Duodenal mucosa (tissue), 2 donors: ENCODE measurements around the gene PFKFB2.

Experiments used
- H3K27ac ChIP-seq: one replicate; pipeline ENCODE4 v1.7.0; 2013; ENCODE audit warnings: low read depth, low read length
- H3K27me3 ChIP-seq, 2 donors: one replicate each; pipeline ENCODE4 v1.7.0; 2013; ENCODE audit warnings: low read length in 2 of 2, control low read depth in 1 of 2; ENCODE audit not compliant: insufficient read depth in 2 of 2, control insufficient read depth in 1 of 2
- H3K36me3 ChIP-seq, 2 donors: one replicate each; pipeline ENCODE4 v1.7.0; 2013; ENCODE audit warnings: low read length in 2 of 2, control low read depth in 1 of 2; ENCODE audit not compliant: insufficient read depth in 2 of 2, control insufficient read depth in 1 of 2
- H3K4me1 ChIP-seq, 2 donors: one replicate each; pipeline ENCODE4 v1.7.0; 2013; ENCODE audit warnings: low read length in 2 of 2, control low read depth in 1 of 2; ENCODE audit not compliant: insufficient read depth in 2 of 2, control insufficient read depth in 1 of 2
- H3K4me3 ChIP-seq, 2 donors: one replicate each; pipeline ENCODE4 v1.7.0; 2013; ENCODE audit warnings: low read length in 2 of 2, low read depth in 1 of 2
- H3K9ac ChIP-seq, 2 donors: one replicate each; pipeline ENCODE4 v1.7.0; 2013; ENCODE audit warnings: low read length in 2 of 2, low read depth in 1 of 2
- H3K9me3 ChIP-seq, 2 donors: one replicate each; pipeline ENCODE4 v1.7.0; 2013; ENCODE audit warnings: low read length in 2 of 2, control low read depth in 1 of 2; ENCODE audit not compliant: control insufficient read depth in 1 of 2

Gene PFKFB2

GRCh38 chr1:207102146-207102545 is 49.1 kb downstream of the PFKFB2 start:
- no peaks in the 10 kb centered on the region for H3K27me3 ChIP-seq
- no peaks in the 10 kb centered on the region for H3K36me3 ChIP-seq
- no peak overlapping the region for H3K9ac ChIP-seq
- H3K9me3 ChIP-seq, result no peaks in the 10 kb centered on the region
- no peak overlapping the region for H3K4me3 ChIP-seq
- no peak overlapping the region for H3K27ac ChIP-seq
- no peaks in the 10 kb centered on the region for H3K4me1 ChIP-seq

GRCh38 chr1:207102659-207103058 is 49.6 kb downstream of the PFKFB2 start:
- H3K9me3 ChIP-seq, result no peaks in the 10 kb centered on the region
- no peak overlapping the region for H3K27ac ChIP-seq
- no peaks in the 10 kb centered on the region for H3K27me3 ChIP-seq
- H3K4me1 ChIP-seq, result no peaks in the 10 kb centered on the region
- H3K36me3 ChIP-seq, result no peaks in the 10 kb centered on the region
- H3K4me3 ChIP-seq, result no peak overlapping the region
- no peak overlapping the region for H3K9ac ChIP-seq

- Histone ChIP-seq H3K27ac (no peak within 1 kb of the TSS), H3K27me3 (no peaks in the 10 kb centered on the region), H3K4me1 (no peaks in the 10 kb centered on the region), H3K36me3 (no peaks in the 10 kb centered on the region), H3K4me3 (no peak within 1 kb of the TSS), H3K9ac (no peak within 1 kb of the TSS), H3K9me3 (no peaks in the 10 kb centered on the region)
These were observed 50.9 kb downstream of the PFKFB2 start, which contains the start of gene C4BPA for GRCh38 chr1:207103892-207104373. Gene C4BPA, plus strand, starts transcription at chr1:207104233. Its CDS starts 8,793 bp downstream, at chr1:207113026.

DNA sequence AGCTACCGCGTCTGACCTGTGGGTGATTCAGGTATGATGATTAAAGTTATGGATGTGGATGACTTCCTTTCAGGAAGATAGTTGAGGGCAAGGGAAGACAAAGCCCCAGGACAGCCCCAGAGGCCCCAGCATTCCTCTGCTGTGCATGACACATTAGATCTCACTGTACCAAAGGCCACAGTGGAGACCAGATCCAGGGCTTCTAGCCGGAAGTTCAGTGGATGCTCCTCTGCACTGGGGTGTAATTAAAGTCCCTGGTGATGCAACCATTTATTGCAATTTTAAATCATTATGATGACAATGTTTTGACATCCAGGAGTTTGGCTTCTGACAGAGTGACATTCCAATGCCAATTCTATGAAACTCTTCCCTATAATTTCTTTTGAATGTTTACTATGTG is 55.9 kb downstream of the PFKFB2 start:
- Histone ChIP-seq H3K9me3 (no peaks in the 10 kb centered on the region), H3K9ac (no peak overlapping the region), H3K4me1 (no peaks in the 10 kb centered on the region), H3K4me3 (no peak overlapping the region), H3K27ac (no peak overlapping the region), H3K27me3 (no peaks in the 10 kb centered on the region), H3K36me3 (no peaks in the 10 kb centered on the region)

DNA sequence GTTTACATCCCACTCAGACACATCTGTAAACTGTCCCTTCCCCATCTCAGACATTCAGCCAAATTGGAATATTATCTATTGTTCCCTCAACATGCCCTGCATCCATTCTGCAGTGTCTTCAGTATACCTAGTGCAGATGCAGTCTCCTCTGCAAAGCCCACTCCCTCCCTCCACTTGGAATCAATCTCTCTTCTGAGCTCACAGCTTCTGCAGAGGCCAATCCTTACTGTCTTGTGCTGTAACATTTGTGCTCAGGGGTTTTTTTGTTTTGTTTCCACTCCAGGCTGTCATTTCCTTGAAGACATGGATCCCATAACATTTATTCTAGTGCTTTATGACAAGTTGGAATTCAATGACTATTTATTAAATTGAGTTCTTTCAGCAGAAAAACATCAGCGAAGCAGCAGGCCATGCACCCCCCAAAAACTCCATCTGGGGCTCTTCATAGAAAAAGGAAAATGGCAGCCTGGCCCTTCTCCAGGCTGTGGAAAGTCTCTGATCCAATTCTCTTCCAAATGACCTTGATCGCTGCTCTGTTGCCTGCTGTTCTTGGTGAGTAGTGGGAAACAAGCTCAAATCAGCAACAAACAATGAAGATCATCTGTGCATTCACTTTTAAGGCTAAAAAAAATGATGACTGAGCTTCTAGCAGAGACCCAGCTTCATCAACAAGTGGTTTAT is 59.7 kb downstream of the PFKFB2 start:
- no peaks in the 10 kb centered on the region for H3K36me3 ChIP-seq
- no peak overlapping the region for H3K9ac ChIP-seq
- no peak overlapping the region for H3K4me3 ChIP-seq
- H3K4me1 ChIP-seq, result no peaks in the 10 kb centered on the region
- no peaks in the 10 kb centered on the region for H3K27me3 ChIP-seq
- no peak overlapping the region for H3K27ac ChIP-seq
- no peaks in the 10 kb centered on the region for H3K9me3 ChIP-seq

- H3K4me1 ChIP-seq, result no peaks in the 10 kb centered on the region
- H3K27ac ChIP-seq, result no peak overlapping the region
- H3K36me3 ChIP-seq, result no peaks in the 10 kb centered on the region
- H3K4me3 ChIP-seq, result no peak overlapping the region
- H3K9me3 ChIP-seq, result no peaks in the 10 kb centered on the region
- no peak overlapping the region for H3K9ac ChIP-seq
- H3K27me3 ChIP-seq, result no peaks in the 10 kb centered on the region
These were observed 62.2 kb downstream of the PFKFB2 start for GRCh38 chr1:207115269-207115668.

DNA sequence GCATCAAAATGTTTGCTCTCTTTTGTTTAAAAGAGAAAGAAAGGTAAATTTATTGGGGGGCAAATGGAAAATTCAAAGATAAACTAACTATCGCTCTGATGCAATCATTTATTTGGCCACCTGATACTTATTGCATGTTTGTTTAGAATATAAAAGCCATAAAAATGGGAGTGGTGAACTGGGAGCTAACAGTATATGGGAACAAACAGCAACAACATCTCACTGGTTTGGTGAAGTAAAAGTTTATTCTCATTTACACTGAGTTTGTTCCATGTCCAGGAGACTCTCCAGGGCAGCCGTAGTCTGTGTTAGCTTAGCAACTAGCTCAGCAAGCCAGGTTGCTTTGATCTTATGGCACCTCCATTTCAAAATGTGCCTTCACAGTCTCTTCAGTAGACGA is 71.3 kb downstream of the PFKFB2 start:
- no peak overlapping the region for H3K27ac ChIP-seq
- H3K9me3 ChIP-seq, result peaks cover 9 to 14% of the 10 kb centered on the region in 2 donors
- H3K9ac ChIP-seq, result no peak overlapping the region
- no peaks in the 10 kb centered on the region for H3K36me3 ChIP-seq
- no peaks in the 10 kb centered on the region for H3K27me3 ChIP-seq
- no peaks in the 10 kb centered on the region for H3K4me1 ChIP-seq
- no peak overlapping the region for H3K4me3 ChIP-seq

DNA sequence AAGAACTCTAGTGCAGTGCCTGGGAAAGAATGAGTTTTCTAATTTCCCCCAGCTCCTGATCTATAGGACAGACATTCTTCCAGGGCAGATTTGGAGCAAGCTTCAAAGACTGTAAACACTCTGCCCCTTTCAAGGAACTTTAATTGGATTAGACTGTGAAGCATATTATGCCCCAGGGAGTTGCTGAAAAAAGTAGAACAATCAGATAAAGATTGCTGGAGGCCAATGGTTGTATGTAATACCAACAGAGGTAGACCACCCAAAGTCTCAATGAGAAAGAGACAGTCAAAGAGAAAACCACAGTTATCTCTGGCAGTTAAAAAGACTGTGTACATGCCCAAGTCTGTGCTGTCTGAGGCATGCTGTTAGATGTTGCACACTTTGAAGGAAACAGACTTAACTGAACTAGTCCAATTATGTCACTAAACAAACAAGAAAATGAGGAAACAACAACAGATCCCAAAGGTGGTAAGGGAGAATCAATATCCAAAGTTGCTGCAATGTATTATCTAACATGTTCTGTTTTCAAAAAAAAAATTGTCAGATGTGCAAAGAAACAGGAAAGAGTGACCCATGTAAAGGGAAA is 75.4 kb downstream of the PFKFB2 start:
- no peak overlapping the region for H3K9ac ChIP-seq
- no peaks in the 10 kb centered on the region for H3K36me3 ChIP-seq
- H3K4me1 ChIP-seq, result no peaks in the 10 kb centered on the region
- H3K4me3 ChIP-seq, result no peak overlapping the region
- H3K9me3 ChIP-seq, result peaks cover 16 to 21% of the 10 kb centered on the region in 2 donors
- H3K27ac ChIP-seq, result no peak overlapping the region
- no peaks in the 10 kb centered on the region for H3K27me3 ChIP-seq

DNA sequence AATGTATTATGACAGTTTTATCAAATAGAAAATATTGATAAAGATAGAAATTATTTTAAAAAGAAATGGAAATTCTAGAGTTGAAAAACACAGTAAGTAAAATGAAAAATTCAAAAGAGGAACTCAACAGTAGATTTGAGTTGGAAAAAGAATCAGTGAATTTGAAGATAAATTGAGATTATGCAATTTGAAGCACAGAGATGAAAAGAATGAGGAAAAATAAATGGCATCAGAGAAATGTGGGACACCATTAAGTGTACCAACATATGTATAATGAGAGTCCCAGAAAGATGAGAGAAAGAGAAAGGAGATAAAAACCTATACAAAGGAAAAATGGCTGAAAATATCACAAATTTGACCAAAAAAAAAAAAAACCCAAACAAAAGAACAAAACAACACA is 76.0 kb downstream of the PFKFB2 start:
- Histone ChIP-seq H3K27ac (no peak overlapping the region), H3K9me3 (peaks cover 16 to 21% of the 10 kb centered on the region in 2 donors), H3K27me3 (no peaks in the 10 kb centered on the region), H3K4me1 (no peaks in the 10 kb centered on the region), H3K4me3 (no peak overlapping the region), H3K9ac (no peak overlapping the region), H3K36me3 (no peaks in the 10 kb centered on the region)
